HepG2 (cell line): Measurements from ENCODE around the gene ATP8B4. TPM values are rescaled to one million over a fixed set of nuclear protein-coding genes. Genes with fewer than 3 reads are reported as not detected.

Source experiments
- ATAC-seq: fragments of 200-7000 bp; cut with Tn5 transposase; 3 replicates; pipeline ENCODE4 v1.9.1; 2020; ENCODE audit warnings: mild to moderate bottlenecking, moderate library complexity
- BruUV-seq: library from RNA; stranded (reverse); fragments of 400-500 nt; replicated peaks from 2 replicates; lab custom pipeline; 2021; lab: Mats Ljungman, UMichigan
- CTCF ChIA-PET: fragments of 300-600 bp; formaldehyde crosslinking; extraction: SDS; loops from one replicate; lab custom pipeline; 2021; ENCODE audit warnings: low total read pairs, inconsistent platforms, low intra/inter-chr PET ratio; lab: Yijun Ruan, JAX
- POLR2A ChIA-PET: fragments of 350-600 bp; sonication (Branson Sonifier 250); formaldehyde crosslinking; loops from one replicate; lab custom pipeline; 2020; ENCODE audit warnings: antibody characterized with exemption, inconsistent platforms; lab: Yijun Ruan, JAX
- DNase-seq: peaks from one replicate; pipeline ENCODE4 v3.0.0-alpha.2; 2015; ENCODE audit warnings: low spot score
- FAIRE-seq: peaks from 3 replicates; lab custom pipeline; 2011; peaks lifted over from hg19 to GRCh38; lab: Jason Lieb, UNC
- H2AFZ ChIP-seq: one replicate; pipeline ENCODE4 v1.6.1; 2011; ENCODE audit warnings: low read length, inconsistent platforms
- H3K27ac ChIP-seq: fragments of 300-600 bp; 3 replicates; pipeline ENCODE4 v1.8.0; 2011; ENCODE audit warnings: mixed run types, mild to moderate bottlenecking, mixed read lengths, low read length, inconsistent platforms; ENCODE audit not compliant: insufficient read depth; ENCODE audit errors: extremely low read length
- H3K27me3 ChIP-seq, 2 experiments: fragments of 200-600 bp in 1 of 2; 2 replicates in 1 of 2; 3 replicates in 1 of 2; pipeline versions ENCODE4 v1.6.0 to v1.8.0; 2011; ENCODE audit warnings: low read length in 2 of 2, mild to moderate bottlenecking in 2 of 2, moderate library complexity in 2 of 2, inconsistent platforms in 1 of 2; ENCODE audit not compliant: insufficient read depth in 2 of 2, control insufficient read depth in 1 of 2
- H3K36me3 ChIP-seq, 2 experiments: fragments of 200-600 bp in 1 of 2; replicated peaks in 1 of 2; 2 replicates in 1 of 2; 3 replicates in 1 of 2; pipeline versions ENCODE4 v1.5.1 to v1.8.0; 2011; ENCODE audit warnings: low read length in 2 of 2, inconsistent platforms in 1 of 2; ENCODE audit not compliant: insufficient read depth in 2 of 2, control insufficient read depth in 1 of 2
- H3K4me1 ChIP-seq: 2 replicates; pipeline ENCODE4 v1.5.1; 2012; ENCODE audit warnings: low read length, inconsistent platforms; ENCODE audit not compliant: insufficient read depth
- H3K4me2 ChIP-seq: 2 replicates; pipeline ENCODE4 v1.6.0; 2011; ENCODE audit warnings: low read depth, low read length, inconsistent platforms
- H3K4me3 ChIP-seq, 3 experiments: fragments of 200-600 bp in 1 of 3; sonication (generic), shearing (Covaris generic) in 1 of 3; replicated peaks in 1 of 3; 2 replicates each; pipeline ENCODE4 v1.5.1; 2011 to 2016; ENCODE audit warnings: low read length in 3 of 3, inconsistent platforms in 2 of 3, low read depth in 2 of 3, mild to moderate bottlenecking in 2 of 3, control low read depth in 1 of 3, mixed read lengths in 1 of 3; ENCODE audit not compliant: insufficient read depth in 1 of 3
- H3K79me2 ChIP-seq: one replicate; pipeline ENCODE4 v1.6.1; 2011; ENCODE audit warnings: low read length, inconsistent platforms; ENCODE audit not compliant: insufficient read depth
- H3K9ac ChIP-seq: 2 replicates; pipeline ENCODE4 v1.6.0; 2011; ENCODE audit warnings: mild to moderate bottlenecking, low read depth, low read length, inconsistent platforms; ENCODE audit not compliant: insufficient read depth
- H3K9me3 ChIP-seq: 2 replicates; pipeline ENCODE4 v1.5.1; 2012; ENCODE audit warnings: mild to moderate bottlenecking, low read length
- H4K20me1 ChIP-seq: 2 replicates; pipeline ENCODE4 v1.6.0; 2011; ENCODE audit warnings: inconsistent platforms, mild to moderate bottlenecking, low read length, moderate library complexity; ENCODE audit not compliant: insufficient read depth
- ARNT2 ChIP-seq: sonication (generic); formaldehyde crosslinking; IDR thresholded peaks from 2 replicates; pipeline ENCODE4 v1.8.0; 2022; ENCODE audit warnings: mild to moderate bottlenecking, low read depth, missing genetic modification reagents, moderate library complexity
- DNMT3B ChIP-seq: conservative IDR thresholded peaks from 2 replicates; pipeline ENCODE4 v1.6.1; 2016; ENCODE audit warnings: missing biosample characterization, control low read depth
- HMG20A ChIP-seq: IDR thresholded peaks from 2 replicates; pipeline ENCODE4 v1.6.1; 2016; ENCODE audit warnings: borderline replicate concordance
- HNRNPUL1 ChIP-seq: fragments of 200-400 bp; formaldehyde crosslinking; IDR thresholded peaks from 2 replicates; pipeline ENCODE4 v1.6.1; 2017; ENCODE audit warnings: low read depth, mild to moderate bottlenecking, low read length, moderate library complexity
- SNAPC5 ChIP-seq: sonication (generic); formaldehyde crosslinking; IDR thresholded peaks from 2 replicates; pipeline ENCODE4 v1.8.1; 2023; ENCODE audit warnings: mild to moderate bottlenecking, missing genetic modification reagents, borderline replicate concordance
- ZBTB7B ChIP-seq: sonication (generic); formaldehyde crosslinking; IDR thresholded peaks from 2 replicates; pipeline ENCODE4 v1.4.0; 2020; ENCODE audit warnings: missing genetic modification reagents
- ZFX ChIP-seq: sonication (generic); formaldehyde crosslinking; IDR thresholded peaks from 2 replicates; pipeline ENCODE4 v1.4.0; 2020; ENCODE audit warnings: mild to moderate bottlenecking, low read depth, missing genetic modification reagents, moderate library complexity
- ZNF317 ChIP-seq: sonication (generic); formaldehyde crosslinking; IDR thresholded peaks from 2 replicates; pipeline ENCODE4 v1.5.0; 2020; ENCODE audit warnings: mild to moderate bottlenecking, missing genetic modification reagents
- ZNF547 ChIP-seq: sonication (generic); formaldehyde crosslinking; IDR thresholded peaks from 2 replicates; pipeline ENCODE4 v1.5.1; 2020; ENCODE audit warnings: mild to moderate bottlenecking, missing genetic modification reagents
- ZNF597 ChIP-seq: sonication (generic); formaldehyde crosslinking; IDR thresholded peaks from 2 replicates; pipeline ENCODE4 v1.5.0; 2020; ENCODE audit warnings: missing genetic modification reagents
- ZNF619 ChIP-seq: sonication (generic); formaldehyde crosslinking; IDR thresholded peaks from 2 replicates; pipeline ENCODE4 v1.4.0; 2020; ENCODE audit warnings: mild to moderate bottlenecking, missing genetic modification reagents
- ZNF660 ChIP-seq: sonication (generic); formaldehyde crosslinking; IDR thresholded peaks from 2 replicates; pipeline ENCODE4 v1.5.1; 2020; ENCODE audit warnings: mild to moderate bottlenecking, low read depth, missing genetic modification reagents, borderline replicate concordance
- whole genome bisulfite sequencing: methylation state at CpG from one replicate; pipeline ENCODE4 v1.1.6; 2017; ENCODE audit warnings: low lambda C conversion rate; 5-methylcytosine and 5-hydroxymethylcytosine counted together
- in situ Hi-C: cut with HindIII; loops from 2 replicates; pipeline ENCODE4 v1.10.0; 2017; ENCODE audit warnings: low pct_unique_long_range_greater_than_20kb; ENCODE audit not compliant: extremely low pct_ligation_motif_present
- intact Hi-C: fragments of 100-400 bp; cut with micrococcal nuclease; formaldehyde crosslinking; loops from one replicate; pipeline ENCODE4 v1.10.0; 2022; ENCODE audit not compliant: unreplicated experiment
- polyA plus RNA-seq, 8 experiments: library from polyadenylated mRNA; depleted of rRNA in 3 of 8; stranded (reverse) in 7 of 8; unstranded in 1 of 8; fragments of >200 nt; fragmentation: Illumina TruSeq in 4 of 8; extraction: Trizol in 4 of 8; gene quantifications; 2 replicates each; pipeline versions ENCODE4 v1.2.1 to v1.2.3, GENCODE V29; 2011 to 2016; ENCODE audit warnings: low read depth in 4 of 8, missing spikeins in 1 of 8, mixed read lengths in 1 of 8; ENCODE audit not compliant: insufficient read depth in 1 of 8
- total RNA-seq, 5 experiments: library from RNA; depleted of rRNA; stranded (reverse); fragments of >200 nt; fragmentation: Illumina TruSeq; extraction: Trizol; gene quantifications; 2 replicates each; pipeline ENCODE4 v1.2.3, GENCODE V29; 2016; ENCODE audit warnings: low read depth in 1 of 5

Gene ATP8B4
- total and polyA plus RNA-seq, 2 of the 13 experiments (the other 11 are each of a cell fraction or from before 2014, with no cell fraction given): 0.24 to 0.69 TPM

- 30% methylated on average over 3 of the region's 3 CpGs for WGBS
- in situ Hi-C loops: no loop called here
- POLR2A ChIA-PET: no interaction called here
These were observed 8.7 kb downstream of the ATP8B4 start for GRCh38 chr15:50110285-50110684.

GRCh38 chr15:50109076-50109987 lies 9.7 kb downstream of the ATP8B4 start:
- FAIRE-seq: no peak
- DNase-seq: no peak
- no peaks in the 10 kb centered on the region for H3K4me1 ChIP-seq
- H2AFZ ChIP-seq: no peak overlapping the region
- intact Hi-C loops (no loop called here), in situ Hi-C loops (no loop called here)
- ChIA-PET POLR2A (no interaction called here), CTCF (no interaction called here)
- H3K36me3 ChIP-seq: no peaks in the 10 kb centered on the region
- no peaks in the 10 kb centered on the region for H3K27me3 ChIP-seq
- no peak overlapping the region for H3K9ac ChIP-seq
- H3K4me2 ChIP-seq: no peak overlapping the region
- H4K20me1 ChIP-seq: no peaks in the 10 kb centered on the region
- TF ChIP-seq ZNF547 (no peak), ZBTB7B (no peak), ZNF660 (CRISPR knock-in tag) (no peak), DNMT3B (no peak), ZNF597 (CRISPR knock-in tag) (no peak), ZNF619 (no peak)
- WGBS: 2% methylated on average over 3 of the region's 3 CpGs
- BruUV-seq: no TSS peak
- ATAC-seq: no peak
- H3K9me3 ChIP-seq: no peaks in the 10 kb centered on the region
- no peak overlapping the region for H3K4me3 ChIP-seq
- H3K79me2 ChIP-seq: no peaks in the 10 kb centered on the region
- H3K27ac ChIP-seq: no peak overlapping the region

More at GRCh38 chr15:50110285-50110684, 8.7 kb downstream of the ATP8B4 start:
- no peak for DNase-seq
- H3K4me2 ChIP-seq: no peak overlapping the region
- ATAC-seq: no peak
- H3K9ac ChIP-seq: no peak overlapping the region
- H3K4me3 ChIP-seq: no peak overlapping the region
- no peaks in the 10 kb centered on the region for H3K9me3 ChIP-seq
- no peak for FAIRE-seq
- no peak overlapping the region for H3K27ac ChIP-seq
- TF ChIP-seq ARNT2 (CRISPR knock-in tag): no peak
- no peak for TF ChIP-seq ZFX (CRISPR knock-in tag)
- TF ChIP-seq ZNF317 (CRISPR knock-in tag): no peak
- TF ChIP-seq SNAPC5 (CRISPR knock-in tag): no peak
- no peak for TF ChIP-seq HMG20A (CRISPR knock-in tag)
- no peak for TF ChIP-seq HNRNPUL1
- TF ChIP-seq, all 625 proteins: peak for 0
- H3K4me1 ChIP-seq: no peaks in the 10 kb centered on the region
- CTCF ChIA-PET: no interaction called here
- intact Hi-C loops: no loop called here
- no peaks in the 10 kb centered on the region for H3K27me3 ChIP-seq
- no TSS peak for BruUV-seq
- no peaks in the 10 kb centered on the region for H3K36me3 ChIP-seq
- no peak overlapping the region for H2AFZ ChIP-seq
- H3K79me2 ChIP-seq: no peaks in the 10 kb centered on the region
- H4K20me1 ChIP-seq: no peaks in the 10 kb centered on the region
